GM18868 (cell line): Measurements from ENCODE around the gene FUCA2.
"Not testable (repeated sequence)": the region's sequence is repeated elsewhere in the genome, so short reads cannot be mapped to it uniquely, and the experiment has no call there.

ENCODE experiments used
- ATAC-seq: cut with Tn5 transposase; IDR thresholded peaks from one replicate; pipeline ENCODE4 v1.9.1; 2021; ENCODE audit warnings: mild to moderate bottlenecking, moderate library complexity; ENCODE audit not compliant: unreplicated experiment

The FUCA2 gene

DNA sequence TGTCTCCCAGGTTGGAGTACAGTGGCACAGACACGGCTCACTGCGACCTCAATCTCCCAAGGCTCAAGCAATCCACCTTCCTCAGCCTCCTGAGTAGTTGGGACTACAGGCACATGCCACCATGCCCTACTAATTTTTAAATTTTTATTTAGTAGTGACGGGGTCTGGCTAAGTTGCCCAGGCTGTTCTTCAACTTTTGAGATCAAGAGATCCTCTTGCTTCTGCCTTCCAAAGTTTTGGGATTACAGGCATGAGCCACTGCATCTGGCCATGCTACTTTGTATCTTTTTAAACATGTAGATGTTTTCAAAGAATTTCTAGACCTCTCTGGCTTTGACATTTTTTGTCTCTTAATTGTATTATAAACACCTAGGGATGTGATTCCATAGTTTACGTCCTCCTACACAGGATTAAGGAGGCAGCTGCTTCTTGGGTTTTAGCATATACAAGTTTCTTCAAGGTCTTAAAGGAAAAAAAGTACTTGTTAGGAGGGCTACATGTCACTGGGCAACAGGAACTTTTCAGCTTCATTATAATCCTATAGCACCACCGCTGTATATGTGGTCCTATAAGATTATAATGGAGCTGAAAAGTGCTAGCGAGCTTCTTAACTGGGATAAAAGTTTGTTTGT lies 62.3 kb downstream of the FUCA2 start:
- no peak for ATAC-seq

DNA sequence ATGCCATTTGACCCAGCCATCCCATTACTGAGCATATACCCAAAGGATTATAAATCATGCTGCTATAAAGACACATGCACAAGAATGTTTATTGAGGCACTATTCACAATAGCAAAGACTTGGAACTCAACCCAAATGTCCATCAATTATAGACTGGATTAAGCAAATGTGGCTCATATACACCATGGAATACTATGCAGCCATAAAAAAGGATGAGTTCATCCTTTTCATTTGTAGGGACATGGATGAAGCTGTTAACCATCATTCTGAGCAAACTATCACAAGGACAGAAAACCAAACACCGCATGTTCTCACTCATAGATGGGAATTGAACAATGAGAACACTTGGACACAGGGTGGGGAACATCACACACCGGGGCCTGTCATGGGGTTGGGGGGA lies 63.7 kb downstream of the FUCA2 start:
- ATAC-seq: not testable (repeated sequence)
